ENCODE measurements around the gene VEGFC.

DNA sequence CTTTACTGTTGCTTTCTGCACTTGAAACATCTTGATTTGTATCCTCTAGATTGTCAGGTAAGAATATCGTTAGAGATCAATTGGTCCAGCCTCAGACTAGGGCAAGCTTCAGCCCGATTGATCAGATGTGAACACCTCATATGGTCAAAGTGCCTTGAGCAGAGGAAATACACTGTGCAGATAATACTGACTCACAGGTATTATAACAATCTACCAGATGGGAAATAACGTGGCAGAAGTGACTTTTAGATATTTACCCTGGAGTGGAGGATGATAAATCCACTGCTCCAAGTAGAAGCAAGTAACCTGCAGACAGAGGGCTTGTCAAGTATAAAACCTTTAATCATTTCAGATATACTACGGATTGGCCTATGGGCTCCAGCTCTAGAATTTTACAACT, 17.9 kb downstream of the VEGFC start:
- no peak for TF ChIP-seq EZH2 (IDR thresholded peaks at IDR 0.05; ENCODE audit: low read depth)
- TF ChIP-seq CTCF (conservative IDR thresholded peaks at IDR 0.05), result no peak
